K562 (cell line): Measurements from ENCODE around the gene B3GALT4. TPM values are rescaled to one million over a fixed set of nuclear protein-coding genes. Genes with fewer than 3 reads are reported as not detected.
A peak's percentile ranks its signal among the peaks of the same experiment; 100 is the strongest.

ENCODE experiments used
- ATF7 ChIP-seq: fragments of 450-650 bp; IDR thresholded peaks from 2 replicates; pipeline ENCODE4 v1.7.1; 2014; ENCODE audit warnings: mild to moderate bottlenecking, moderate library complexity
- BCL6 ChIP-seq: fragments of 250-450 bp; sonication (Bioruptor Pico); IDR thresholded peaks from 2 replicates; pipeline ENCODE4 v1.4.0; 2020
- CBX3 ChIP-seq, 2 experiments: IDR thresholded peaks; 1 replicate in 1 of 2; 2 replicates in 1 of 2; pipeline ENCODE4 v1.6.1; 2012; ENCODE audit warnings: inconsistent platforms in 2 of 2, low read length in 2 of 2, borderline replicate concordance in 1 of 2, control low read depth in 1 of 2
- FOXJ3 ChIP-seq: sonication (generic); formaldehyde crosslinking; IDR thresholded peaks from 2 replicates; pipeline ENCODE4 v1.4.0; 2020; ENCODE audit warnings: mild to moderate bottlenecking, missing genetic modification reagents
- HCFC1 ChIP-seq: IDR thresholded peaks from 2 replicates; pipeline ENCODE4 v1.6.1; 2012; ENCODE audit warnings: low read depth, low read length, improper control_type of control experiment
- HDAC8 ChIP-seq: fragments of 450-650 bp; IDR thresholded peaks from 2 replicates; pipeline ENCODE4 v1.6.1; 2016; ENCODE audit warnings: mild to moderate bottlenecking, missing genetic modification characterization, moderate library complexity, missing compliant biosample characterization
- HMG20A ChIP-seq: fragments of 450-650 bp; formaldehyde crosslinking; conservative IDR thresholded peaks from 2 replicates; pipeline ENCODE4 v1.4.0; 2020; ENCODE audit warnings: mild to moderate bottlenecking, mixed read lengths
- HNRNPL ChIP-seq: fragments of 200-400 bp; formaldehyde crosslinking; IDR thresholded peaks from 2 replicates; pipeline ENCODE4 v1.6.1; 2017; ENCODE audit warnings: low read depth, mild to moderate bottlenecking, low read length
- MBD2 ChIP-seq: sonication (generic); IDR thresholded peaks from 2 replicates; pipeline ENCODE4 v1.6.1; 2016; ENCODE audit warnings: low read depth, borderline replicate concordance
- MEIS2 ChIP-seq: fragments of 450-650 bp; IDR thresholded peaks from 2 replicates; pipeline ENCODE4 v1.6.1; 2014; ENCODE audit warnings: mild to moderate bottlenecking; ENCODE audit not compliant: partially characterized antibody
- MTA3 ChIP-seq: fragments of 450-650 bp; formaldehyde crosslinking; IDR thresholded peaks from 2 replicates; pipeline ENCODE4 v1.6.1; 2017; ENCODE audit warnings: mild to moderate bottlenecking, borderline replicate concordance
- NCOA6 ChIP-seq: fragments of 450-650 bp; IDR thresholded peaks from 2 replicates; pipeline ENCODE4 v1.6.1; 2017; ENCODE audit warnings: mild to moderate bottlenecking
- OTX1 ChIP-seq: fragments of 450-650 bp; formaldehyde crosslinking; IDR thresholded peaks from 2 replicates; pipeline ENCODE4 v1.4.0; 2022; ENCODE audit warnings: mild to moderate bottlenecking
- TARDBP ChIP-seq: fragments of 450-650 bp; IDR thresholded peaks from 2 replicates; pipeline ENCODE4 v1.6.1; 2016
- TEAD1 ChIP-seq, 2 experiments: fragments of 450-650 bp in 1 of 2; sonication (generic) in 1 of 2; formaldehyde crosslinking; IDR thresholded peaks; 2 replicates each; pipeline versions ENCODE4 v1.4.0 to v1.8.0; 2020 to 2022; ENCODE audit warnings: mild to moderate bottlenecking in 2 of 2, missing genetic modification reagents in 1 of 2
- ZBTB40 ChIP-seq, 2 experiments: fragments of 450-650 bp in 1 of 2; sonication (generic) in 1 of 2; formaldehyde crosslinking in 1 of 2; IDR thresholded peaks; 2 replicates each; pipeline versions ENCODE4 v1.7.1 to v1.9.0; 2016 to 2022; ENCODE audit warnings: inconsistent platforms in 1 of 2, mild to moderate bottlenecking in 1 of 2, missing genetic modification reagents in 1 of 2
- ZNF217 ChIP-seq: sonication (generic); formaldehyde crosslinking; IDR thresholded peaks from 2 replicates; pipeline ENCODE4 v1.8.0; 2022; ENCODE audit warnings: mild to moderate bottlenecking, missing genetic modification reagents
- polyA plus RNA-seq, 8 experiments: library from polyadenylated mRNA; depleted of rRNA in 4 of 8; stranded (reverse) in 5 of 8; unstranded in 3 of 8; fragments of >200 nt; fragmentation: Nextera tagmentation in 2 of 8; fragmentation: Illumina TruSeq in 1 of 8; extraction: Ambion mirVana in 2 of 8; extraction: Trizol in 1 of 8; gene quantifications; 2 replicates each; pipeline versions ENCODE4 v1.2.1 to v1.2.3, GENCODE V29; 2011 to 2014; ENCODE audit warnings: inconsistent platforms in 1 of 8, missing spikeins in 1 of 8
- total RNA-seq, 7 experiments: library from RNA; depleted of rRNA in 6 of 7; stranded (reverse); fragments of >200 nt in 6 of 7; fragmentation: Illumina TruSeq in 2 of 7; extraction: Trizol in 2 of 7; gene quantifications; 2 replicates each; pipeline versions ENCODE4 v1.2.1 to v1.2.3, GENCODE V29; 2011 to 2021; ENCODE audit warnings: low replicate concordance in 1 of 7
- TF ChIP-seq, protein P1 (sequence below): sonication (generic); formaldehyde crosslinking; IDR thresholded peaks from 2 replicates; pipeline ENCODE4 v1.4.0; 2020; ENCODE audit warnings: mild to moderate bottlenecking, missing genetic modification reagents

B3GALT4 gene
- total and polyA plus RNA-seq, 9 of the 15 experiments (the other 6 are each of a cell fraction or from before 2014, with no cell fraction given): 0.11 to 1.3 (median 0.53) TPM; not detected in 1

- TF ChIP-seq ZBTB40 (IDR thresholded peaks at IDR 0.05): no peak; the same call in 1 of the 2 replicates
- TF ChIP-seq ZBTB40 (CRISPR knock-in tag; IDR thresholded peaks at IDR 0.05): no peak
- peak in 1 of 2 experiments; percentile 21; a peak in 1 of 4 replicates for TF ChIP-seq TEAD1 (CRISPR knock-in tag; IDR thresholded peaks at IDR 0.05)
- TF ChIP-seq ZNF217 (CRISPR knock-in tag): no peak
- 0 out of 2 replicates have a peak, but pooled peaks have one; percentile 7 for TF ChIP-seq ATF7
- no peak for TF ChIP-seq HMG20A (CRISPR knock-in tag)
- TF ChIP-seq HNRNPL: no peak
- no peak for TF ChIP-seq MEIS2
- TF ChIP-seq TARDBP: no peak
- TF ChIP-seq BCL6 (CRISPR knock-in tag): no peak
- TF ChIP-seq CBX3 (IDR thresholded peaks at IDR 0.05; ENCODE audit: borderline replicate concordance in 1 of 2, low read length in 2 of 2): no peak; a peak in 1 of 3 replicates
- TF ChIP-seq MTA3: peak; percentile 17; the same call in 1 of the 2 replicates
- no peak for TF ChIP-seq NCOA6
- TF ChIP-seq HCFC1: peak; percentile 5; the same call in 1 of the 2 replicates
- TF ChIP-seq, protein P1, sequence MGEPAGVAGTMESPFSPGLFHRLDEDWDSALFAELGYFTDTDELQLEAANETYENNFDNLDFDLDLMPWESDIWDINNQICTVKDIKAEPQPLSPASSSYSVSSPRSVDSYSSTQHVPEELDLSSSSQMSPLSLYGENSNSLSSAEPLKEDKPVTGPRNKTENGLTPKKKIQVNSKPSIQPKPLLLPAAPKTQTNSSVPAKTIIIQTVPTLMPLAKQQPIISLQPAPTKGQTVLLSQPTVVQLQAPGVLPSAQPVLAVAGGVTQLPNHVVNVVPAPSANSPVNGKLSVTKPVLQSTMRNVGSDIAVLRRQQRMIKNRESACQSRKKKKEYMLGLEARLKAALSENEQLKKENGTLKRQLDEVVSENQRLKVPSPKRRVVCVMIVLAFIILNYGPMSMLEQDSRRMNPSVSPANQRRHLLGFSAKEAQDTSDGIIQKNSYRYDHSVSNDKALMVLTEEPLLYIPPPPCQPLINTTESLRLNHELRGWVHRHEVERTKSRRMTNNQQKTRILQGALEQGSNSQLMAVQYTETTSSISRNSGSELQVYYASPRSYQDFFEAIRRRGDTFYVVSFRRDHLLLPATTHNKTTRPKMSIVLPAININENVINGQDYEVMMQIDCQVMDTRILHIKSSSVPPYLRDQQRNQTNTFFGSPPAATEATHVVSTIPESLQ (CRISPR knock-in tag): no peak
- TF ChIP-seq MBD2: no peak
- TF ChIP-seq OTX1 (CRISPR knock-in tag): 0 out of 2 replicates have a peak, but pooled peaks have one; percentile 36
- TF ChIP-seq HDAC8 (tag): no peak
- no peak for TF ChIP-seq FOXJ3 (CRISPR knock-in tag)
These were observed 37.0 kb downstream of the B3GALT4 start, which contains the start of gene TAPBP (continued) for GRCh38 chr6:33313709-33314514.
